Measurements from ENCODE around the gene AMER1.

AMER1 gene

DNA sequence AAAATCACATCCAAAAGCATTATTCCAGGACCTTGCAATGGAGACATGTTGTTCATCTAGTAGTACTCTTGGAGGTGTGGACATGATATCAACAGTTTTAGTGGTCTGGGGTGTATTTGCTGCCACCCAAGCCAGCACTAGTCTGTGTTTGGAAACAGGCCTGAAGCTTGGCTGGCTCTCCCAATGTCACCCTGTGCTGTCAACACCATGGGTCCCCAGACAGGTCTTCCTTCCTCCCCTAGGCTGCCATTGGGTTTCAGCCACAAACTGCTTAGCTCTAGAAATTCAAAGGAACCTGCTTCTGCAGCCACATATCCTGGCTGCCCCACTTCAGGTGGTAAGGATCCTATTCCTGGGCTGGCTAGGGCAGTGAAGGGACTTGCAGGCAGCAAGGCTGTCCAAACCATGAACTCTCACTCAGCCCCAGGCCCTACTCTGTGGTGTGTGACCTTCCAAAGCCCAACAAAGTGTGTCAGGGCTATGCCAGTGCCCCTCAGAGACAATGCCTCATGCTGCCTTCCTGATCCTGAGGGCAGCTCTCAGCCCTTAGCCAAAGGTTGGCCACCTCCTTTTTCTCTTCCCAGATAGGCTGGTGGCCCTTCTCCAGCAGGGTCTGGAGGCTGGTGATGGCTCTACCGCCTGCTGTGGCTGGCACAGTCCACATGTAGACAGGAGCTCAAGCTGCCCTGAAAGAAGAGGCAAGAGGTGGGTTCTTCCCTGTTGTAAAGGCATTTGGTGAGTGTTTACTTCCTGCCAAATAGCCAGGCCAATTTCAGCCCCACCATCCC lies 18.3 kb downstream of the AMER1 start:
- Histone ChIP-seq H3K36me3 (ENCODE audit: control insufficient read depth, insufficient read depth, low read length) (no peaks in the 10 kb centered on the region), H3K27ac (ENCODE audit: insufficient read depth, low read length, poor library complexity, severe bottlenecking) (no peak overlapping the region), H3K27me3 (replicated peaks; ENCODE audit: control insufficient read depth, insufficient read depth, low read length, poor library complexity, severe bottlenecking) (no peaks in the 10 kb centered on the region), H3K4me3 (ENCODE audit: insufficient read depth, low read depth, low read length, poor library complexity, severe bottlenecking) (no peak overlapping the region), H3K4me1 (ENCODE audit: control insufficient read depth, insufficient read depth, low read length, poor library complexity, severe bottlenecking) (no peaks in the 10 kb centered on the region), H3K9me3 (ENCODE audit: control insufficient read depth, low read length) (no peaks in the 10 kb centered on the region)
- DNase-seq: no peak

DNA sequence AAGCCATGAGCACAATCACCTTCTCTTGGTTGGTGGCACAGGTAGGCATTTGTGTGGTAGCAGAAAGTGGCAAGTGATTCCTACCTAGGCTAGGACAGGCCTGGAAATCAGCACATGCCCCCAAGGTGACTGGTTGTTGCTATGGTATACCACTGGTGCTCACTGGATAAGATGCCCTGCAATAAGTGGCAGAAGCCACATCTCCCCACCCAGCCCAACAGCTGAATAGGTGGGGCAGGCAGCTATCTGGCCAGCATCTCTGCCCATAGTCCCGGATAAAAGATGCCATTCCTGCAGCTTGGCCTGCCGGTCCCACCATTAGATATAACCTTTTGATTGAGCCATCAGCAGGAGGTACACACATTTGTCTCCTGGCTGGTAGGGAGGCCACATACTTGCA lies 21.1 kb downstream of the AMER1 start:
- Histone ChIP-seq H3K4me3 (ENCODE audit: insufficient read depth, low read depth, low read length, poor library complexity, severe bottlenecking) (no peak overlapping the region), H3K9me3 (ENCODE audit: control insufficient read depth, low read length) (no peaks in the 10 kb centered on the region), H3K36me3 (ENCODE audit: control insufficient read depth, insufficient read depth, low read length) (no peaks in the 10 kb centered on the region), H3K27ac (ENCODE audit: insufficient read depth, low read length, poor library complexity, severe bottlenecking) (no peak overlapping the region), H3K27me3 (replicated peaks; ENCODE audit: control insufficient read depth, insufficient read depth, low read length, poor library complexity, severe bottlenecking) (no peaks in the 10 kb centered on the region), H3K4me1 (ENCODE audit: control insufficient read depth, insufficient read depth, low read length, poor library complexity, severe bottlenecking) (no peaks in the 10 kb centered on the region)
- DNase-seq: no peak

DNA sequence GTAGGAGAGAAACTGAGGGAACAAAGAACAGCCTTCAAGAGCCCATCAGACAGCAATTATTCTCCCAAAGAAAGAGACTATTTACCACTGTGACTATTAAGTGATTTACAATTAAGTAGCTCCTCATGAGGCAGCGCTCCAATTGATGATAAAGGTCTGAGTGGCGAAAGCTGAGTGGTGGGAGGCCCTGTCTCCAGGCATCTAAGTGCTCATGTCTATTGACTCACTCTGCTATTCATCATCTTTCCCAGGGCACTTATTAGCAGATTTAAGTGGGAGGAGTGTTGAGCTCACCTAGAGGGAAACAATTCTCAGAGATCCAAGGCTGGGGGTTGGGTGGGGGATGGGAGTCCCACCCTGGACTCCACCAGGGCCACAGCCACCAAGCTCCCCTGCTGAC lies 23.3 kb downstream of the AMER1 start:
- DNase-seq: no peak
- Histone ChIP-seq H3K4me1 (ENCODE audit: control insufficient read depth, insufficient read depth, low read length, poor library complexity, severe bottlenecking) (no peaks in the 10 kb centered on the region), H3K27ac (ENCODE audit: insufficient read depth, low read length, poor library complexity, severe bottlenecking) (no peak overlapping the region), H3K27me3 (replicated peaks; ENCODE audit: control insufficient read depth, insufficient read depth, low read length, poor library complexity, severe bottlenecking) (no peaks in the 10 kb centered on the region), H3K9me3 (ENCODE audit: control insufficient read depth, low read length) (no peaks in the 10 kb centered on the region), H3K36me3 (ENCODE audit: control insufficient read depth, insufficient read depth, low read length) (no peaks in the 10 kb centered on the region), H3K4me3 (ENCODE audit: insufficient read depth, low read depth, low read length, poor library complexity, severe bottlenecking) (no peak overlapping the region)

DNA sequence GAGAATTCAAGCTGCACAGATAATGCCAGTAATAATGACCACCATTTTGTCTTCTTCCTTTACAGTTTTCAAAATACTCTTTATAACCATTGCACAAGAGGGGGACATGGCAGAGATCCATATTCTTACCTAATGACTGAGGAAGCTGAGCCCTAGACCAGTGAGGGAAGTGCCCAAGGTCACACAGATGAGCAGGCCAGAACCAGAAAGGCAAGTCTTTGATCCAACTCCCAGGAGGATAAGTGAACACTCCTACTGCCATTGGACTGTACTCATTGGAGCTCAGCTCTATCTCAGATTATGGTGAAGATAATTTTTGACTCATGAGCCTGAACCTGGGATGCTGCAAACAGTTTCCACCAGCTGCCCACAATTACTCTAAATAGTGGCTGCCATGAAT lies 28.6 kb downstream of the AMER1 start:
- Histone ChIP-seq H3K4me3 (ENCODE audit: insufficient read depth, low read depth, low read length, poor library complexity, severe bottlenecking) (no peak overlapping the region), H3K27me3 (replicated peaks; ENCODE audit: control insufficient read depth, insufficient read depth, low read length, poor library complexity, severe bottlenecking) (no peaks in the 10 kb centered on the region), H3K4me1 (ENCODE audit: control insufficient read depth, insufficient read depth, low read length, poor library complexity, severe bottlenecking) (no peaks in the 10 kb centered on the region), H3K27ac (ENCODE audit: insufficient read depth, low read length, poor library complexity, severe bottlenecking) (no peak overlapping the region), H3K9me3 (ENCODE audit: control insufficient read depth, low read length) (no peaks in the 10 kb centered on the region), H3K36me3 (ENCODE audit: control insufficient read depth, insufficient read depth, low read length) (no peaks in the 10 kb centered on the region)
- no peak for DNase-seq

- H3K27ac ChIP-seq (ENCODE audit: insufficient read depth, low read length, poor library complexity, severe bottlenecking): no peak overlapping the region
- no peak overlapping the region for H3K4me3 ChIP-seq (ENCODE audit: insufficient read depth, low read depth, low read length, poor library complexity, severe bottlenecking)
- H3K4me1 ChIP-seq (ENCODE audit: control insufficient read depth, insufficient read depth, low read length, poor library complexity, severe bottlenecking): no peaks in the 10 kb centered on the region
- H3K36me3 ChIP-seq (ENCODE audit: control insufficient read depth, insufficient read depth, low read length): no peaks in the 10 kb centered on the region
- H3K9me3 ChIP-seq (ENCODE audit: control insufficient read depth, low read length): no peaks in the 10 kb centered on the region
- no peaks in the 10 kb centered on the region for H3K27me3 ChIP-seq (replicated peaks; ENCODE audit: control insufficient read depth, insufficient read depth, low read length, poor library complexity, severe bottlenecking)
- no peak for DNase-seq
Observed at GRCh38 chrX:64169988-64170387, 35.5 kb downstream of the AMER1 start.

DNA sequence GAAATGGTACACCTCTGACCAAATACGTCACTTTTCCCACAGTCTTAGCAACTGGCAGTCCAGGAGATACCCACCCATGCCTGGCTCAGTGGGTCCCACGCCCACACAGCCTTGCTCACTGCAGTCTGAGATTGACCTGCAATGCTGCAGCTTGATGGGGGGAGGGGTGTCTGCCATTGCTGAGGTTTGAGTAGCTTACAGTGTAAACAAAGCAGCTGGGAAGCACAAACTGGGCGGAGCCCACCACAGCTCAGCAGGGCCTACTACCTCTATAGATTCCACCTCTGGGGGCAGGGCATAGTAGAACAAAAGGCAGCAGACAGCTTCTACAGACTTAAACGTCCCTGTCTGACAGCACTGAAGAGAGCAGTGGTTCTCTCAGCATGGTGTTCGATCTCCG lies 52.7 kb downstream of the AMER1 start:
- no peaks in the 10 kb centered on the region for H3K27me3 ChIP-seq (replicated peaks; ENCODE audit: control insufficient read depth, insufficient read depth, low read length, poor library complexity, severe bottlenecking)
- H3K9me3 ChIP-seq (ENCODE audit: control insufficient read depth, low read length): no peaks in the 10 kb centered on the region
- H3K27ac ChIP-seq (ENCODE audit: insufficient read depth, low read length, poor library complexity, severe bottlenecking): no peak overlapping the region
- no peak for DNase-seq
- H3K36me3 ChIP-seq (ENCODE audit: control insufficient read depth, insufficient read depth, low read length): no peaks in the 10 kb centered on the region
- no peak overlapping the region for H3K4me3 ChIP-seq (ENCODE audit: insufficient read depth, low read depth, low read length, poor library complexity, severe bottlenecking)
- no peaks in the 10 kb centered on the region for H3K4me1 ChIP-seq (ENCODE audit: control insufficient read depth, insufficient read depth, low read length, poor library complexity, severe bottlenecking)

DNA sequence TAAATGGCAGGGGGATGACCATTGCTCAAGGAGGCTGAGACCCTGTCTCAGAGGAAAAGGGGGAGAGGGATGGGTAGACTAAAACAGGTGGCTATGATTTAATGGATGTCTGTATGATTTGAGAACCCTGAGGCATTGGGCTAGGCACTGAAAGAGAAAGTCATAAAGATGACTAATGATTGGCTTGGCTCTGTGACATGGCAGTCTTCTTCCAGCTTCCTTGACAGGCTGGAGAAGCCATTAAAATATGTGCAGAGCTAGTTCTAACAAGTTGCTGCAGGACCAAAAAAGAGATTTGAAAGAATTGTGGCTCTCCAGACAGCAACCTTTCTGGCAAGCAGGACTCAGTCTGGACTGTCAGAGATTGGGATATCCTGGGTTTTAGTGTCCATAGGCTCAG lies 53.6 kb downstream of the AMER1 start:
- H3K27me3 ChIP-seq (replicated peaks; ENCODE audit: control insufficient read depth, insufficient read depth, low read length, poor library complexity, severe bottlenecking): no peaks in the 10 kb centered on the region
- DNase-seq: no peak
- H3K27ac ChIP-seq (ENCODE audit: insufficient read depth, low read length, poor library complexity, severe bottlenecking): no peak overlapping the region
- no peaks in the 10 kb centered on the region for H3K9me3 ChIP-seq (ENCODE audit: control insufficient read depth, low read length)
- H3K4me1 ChIP-seq (ENCODE audit: control insufficient read depth, insufficient read depth, low read length, poor library complexity, severe bottlenecking): no peaks in the 10 kb centered on the region
- H3K4me3 ChIP-seq (ENCODE audit: insufficient read depth, low read depth, low read length, poor library complexity, severe bottlenecking): no peak overlapping the region
- no peaks in the 10 kb centered on the region for H3K36me3 ChIP-seq (ENCODE audit: control insufficient read depth, insufficient read depth, low read length)

- Histone ChIP-seq H3K36me3 (ENCODE audit: control insufficient read depth, insufficient read depth, low read length) (no peaks in the 10 kb centered on the region), H3K4me3 (ENCODE audit: insufficient read depth, low read depth, low read length, poor library complexity, severe bottlenecking) (no peak overlapping the region), H3K4me1 (ENCODE audit: control insufficient read depth, insufficient read depth, low read length, poor library complexity, severe bottlenecking) (no peaks in the 10 kb centered on the region), H3K9me3 (ENCODE audit: control insufficient read depth, low read length) (no peaks in the 10 kb centered on the region), H3K27me3 (replicated peaks; ENCODE audit: control insufficient read depth, insufficient read depth, low read length, poor library complexity, severe bottlenecking) (no peaks in the 10 kb centered on the region), H3K27ac (ENCODE audit: insufficient read depth, low read length, poor library complexity, severe bottlenecking) (no peak overlapping the region)
- DNase-seq: no peak
Observed at GRCh38 chrX:64150775-64151174, 54.7 kb downstream of the AMER1 start.

All from effector memory CD4-positive, alpha-beta T cell (primary cell).